Panc1 (cell line): ENCODE data around the gene TPM4. TPM values are rescaled to one million over a fixed set of nuclear protein-coding genes. Genes with fewer than 3 reads are reported as not detected.

ENCODE experiments used
- ATAC-seq: fragments of 200-7000 bp; cut with Tn5 transposase; 2 replicates; pipeline ENCODE4 v1.9.1; 2020; ENCODE audit warnings: mild to moderate bottlenecking, moderate library complexity
- BruUV-seq: library from RNA; stranded (reverse); fragments of 400-500 nt; replicated peaks from 2 replicates; lab custom pipeline; 2021; lab: Mats Ljungman, UMichigan
- CTCF ChIA-PET: fragments of 300-600 bp; sonication (Branson Sonifier 250); formaldehyde crosslinking; loops from one replicate; lab custom pipeline; 2022; ENCODE audit warnings: antibody characterized with exemption; lab: Charles Lee
- POLR2A ChIA-PET: fragments of 300-600 bp; sonication (Branson Sonifier 250); formaldehyde crosslinking; loops from one replicate; lab custom pipeline; 2022; ENCODE audit warnings: antibody characterized with exemption; lab: Charles Lee
- DNase-seq: peaks from one replicate; pipeline ENCODE4 v3.0.0-alpha.2; 2010; ENCODE audit warnings: low read depth, low spot score
- H3K27ac ChIP-seq: 2 replicates; pipeline ENCODE4 v1.5.1; 2011; ENCODE audit warnings: mild to moderate bottlenecking, low read length, inconsistent platforms
- H3K27me3 ChIP-seq: fragments of 200-500 bp; sonication (Bioruptor generic); 2 replicates; pipeline ENCODE4 v1.6.0; 2014; ENCODE audit warnings: low read length, inconsistent platforms; ENCODE audit not compliant: control insufficient read depth, insufficient read depth
- H3K36me3 ChIP-seq: fragments of 200-500 bp; sonication (Bioruptor generic); 2 replicates; pipeline ENCODE4 v1.5.1; 2014; ENCODE audit warnings: inconsistent platforms, mild to moderate bottlenecking, low read length, moderate library complexity; ENCODE audit not compliant: control insufficient read depth, insufficient read depth
- H3K4me1 ChIP-seq: 2 replicates; pipeline ENCODE4 v1.5.1; 2011; ENCODE audit warnings: inconsistent platforms, mild to moderate bottlenecking, low read length, moderate library complexity; ENCODE audit not compliant: control insufficient read depth, insufficient read depth
- H3K4me3 ChIP-seq, 2 experiments: 2 replicates each; pipeline ENCODE4 v1.5.1; 2011 to 2012; ENCODE audit warnings: low read depth in 2 of 2, low read length in 2 of 2, mild to moderate bottlenecking in 2 of 2, inconsistent platforms in 1 of 2, moderate library complexity in 1 of 2
- H3K9me3 ChIP-seq: fragments of 200-500 bp; sonication (Bioruptor generic); 2 replicates; pipeline ENCODE4 v1.5.1; 2014; ENCODE audit warnings: low read depth, mild to moderate bottlenecking, inconsistent platforms, low read length, moderate library complexity; ENCODE audit not compliant: control insufficient read depth, insufficient read depth
- CTCF ChIP-seq: fragments of 450-650 bp; IDR thresholded peaks from 2 replicates; pipeline ENCODE4 v1.5.1; 2017; ENCODE audit warnings: mild to moderate bottlenecking
- POLR2AphosphoS5 ChIP-seq: IDR thresholded peaks from 2 replicates; pipeline ENCODE4 v1.6.1; 2012; ENCODE audit warnings: mild to moderate bottlenecking, low read depth, low read length, moderate library complexity
- REST ChIP-seq, 2 experiments: IDR thresholded peaks; 2 replicates each; pipeline ENCODE4 v1.6.1; 2011 to 2012; ENCODE audit warnings: low read depth in 2 of 2, control low read depth in 1 of 2, low read length in 1 of 2, mild to moderate bottlenecking in 1 of 2, moderate library complexity in 1 of 2; ENCODE audit not compliant: insufficient read depth in 1 of 2
- SIN3A ChIP-seq: IDR thresholded peaks from 2 replicates; pipeline ENCODE4 v1.6.1; 2012; ENCODE audit warnings: low read depth, mild to moderate bottlenecking, low read length, moderate library complexity, borderline replicate concordance; ENCODE audit not compliant: insufficient read depth
- TCF7L2 ChIP-seq: IDR thresholded peaks from 2 replicates; pipeline ENCODE4 v1.6.1; 2011; ENCODE audit warnings: mild to moderate bottlenecking, low read depth, low read length, inconsistent platforms
- in situ Hi-C: cut with HindIII; loops from 2 replicates; pipeline ENCODE4 v1.10.0; 2016; ENCODE audit warnings: low sequenced_read_pairs, low pct_unique_long_range_greater_than_20kb
- intact Hi-C: fragments of 100-400 bp; cut with micrococcal nuclease; formaldehyde crosslinking; loops from one replicate; pipeline ENCODE4 v1.10.0; 2022; ENCODE audit not compliant: unreplicated experiment
- total RNA-seq: library from RNA; stranded (reverse); gene quantifications from one replicate; pipeline ENCODE4 v1.2.1, GENCODE V29; 2021; ENCODE audit not compliant: unreplicated experiment

Gene TPM4
- total RNA-seq, 1 experiment from 2014 or later: 165 TPM

DNA sequence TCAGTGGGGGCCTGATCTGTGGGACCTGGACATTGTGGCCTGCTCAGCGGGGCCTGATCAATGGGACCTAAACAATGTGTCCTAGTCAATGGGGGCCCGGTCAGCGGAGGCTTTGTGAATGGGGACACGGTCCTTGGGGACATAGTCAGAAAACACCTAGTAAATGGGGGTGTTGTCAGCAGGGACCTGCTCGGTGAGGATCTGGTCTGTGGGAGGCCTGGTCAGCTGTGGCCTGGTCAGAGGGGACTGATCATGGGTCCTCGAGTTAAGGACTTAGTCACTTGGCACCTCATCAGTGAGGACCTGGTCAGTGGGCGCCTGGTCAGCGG, 44.5 kb upstream of the TPM4 start:
- POLR2A ChIA-PET: no interaction called here
- Histone ChIP-seq H3K4me1 (no peaks in the 10 kb centered on the region), H3K36me3 (no peaks in the 10 kb centered on the region), H3K4me3 (no peak overlapping the region), H3K27ac (no peak overlapping the region), H3K27me3 (no peaks in the 10 kb centered on the region), H3K9me3 (no peaks in the 10 kb centered on the region)
- DNase-seq (no peak), ATAC-seq (no peak)
- no peak for TF ChIP-seq POLR2AphosphoS5
- no peak for TF ChIP-seq SIN3A
- TF ChIP-seq TCF7L2: no peak
- TF ChIP-seq CTCF: no peak
- BruUV-seq: no TSS peak
- CTCF ChIA-PET: no interaction called here
- intact Hi-C loops (no loop called here), in situ Hi-C loops (no loop called here)

- no peak overlapping the region for H3K4me3 ChIP-seq
- BruUV-seq: no TSS peak
- DNase-seq: no peak
- H3K9me3 ChIP-seq: no peaks in the 10 kb centered on the region
- ChIA-PET POLR2A (no interaction called here), CTCF (no interaction called here)
- H3K36me3 ChIP-seq: no peaks in the 10 kb centered on the region
- H3K27ac ChIP-seq: no peak overlapping the region
- no peak for TF ChIP-seq CTCF
- TF ChIP-seq REST (IDR thresholded peaks at IDR 0.05; ENCODE audit: insufficient read depth in 1 of 2, low read depth in 2 of 2, low read length in 1 of 2): no peak
- TF ChIP-seq POLR2AphosphoS5: no peak
- no peaks in the 10 kb centered on the region for H3K27me3 ChIP-seq
- H3K4me1 ChIP-seq: no peaks in the 10 kb centered on the region
- intact Hi-C loops: no loop called here
- in situ Hi-C loops: no loop called here
- no peak for ATAC-seq
Observed at GRCh38 chr19:16032509-16033135, 43.7 kb upstream of the TPM4 start.
